GM19328 (cell line): ENCODE data around the gene LITAFD.

Experiments
- ATAC-seq: cut with Tn5 transposase; IDR thresholded peaks from one replicate; pipeline ENCODE4 v1.9.1; 2021; ENCODE audit warnings: mild to moderate bottlenecking, moderate library complexity; ENCODE audit not compliant: unreplicated experiment

LITAFD gene

DNA sequence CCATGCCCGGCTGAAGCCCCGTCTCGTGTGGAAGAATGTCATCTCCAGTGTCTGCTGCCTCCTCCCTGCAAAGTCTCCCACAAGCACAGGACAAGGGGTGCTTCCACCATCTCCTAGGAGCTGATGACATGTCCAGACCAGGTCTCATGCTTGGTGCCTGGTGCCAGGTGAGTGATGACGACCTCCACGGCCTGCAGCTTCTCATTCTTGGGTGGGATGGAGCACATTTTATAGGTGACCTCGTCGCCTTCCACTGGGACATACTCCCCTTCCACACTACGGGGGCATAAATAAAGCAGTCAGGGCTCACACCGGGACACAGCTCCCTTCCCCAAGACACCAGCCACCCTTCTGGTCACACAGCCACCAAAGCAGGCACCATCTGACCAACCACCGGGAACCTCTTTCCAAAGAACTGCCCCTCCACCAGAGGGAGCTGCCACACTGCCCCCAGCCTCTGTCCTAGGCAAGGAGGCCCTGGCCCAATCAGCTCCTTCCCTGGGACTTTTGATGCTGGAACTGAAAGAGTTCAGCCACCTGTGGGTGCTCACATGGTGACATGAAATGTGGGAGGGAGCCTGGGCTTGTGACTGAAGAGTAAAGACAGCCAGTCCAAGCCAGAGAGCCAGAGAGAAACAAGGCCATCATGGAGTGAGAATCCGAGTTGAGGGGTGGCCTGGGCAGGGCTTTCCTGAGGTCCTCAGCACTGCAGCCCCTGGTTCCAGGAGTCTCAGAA is 26.9 kb upstream of the LITAFD start:
- ATAC-seq: no peak

DNA sequence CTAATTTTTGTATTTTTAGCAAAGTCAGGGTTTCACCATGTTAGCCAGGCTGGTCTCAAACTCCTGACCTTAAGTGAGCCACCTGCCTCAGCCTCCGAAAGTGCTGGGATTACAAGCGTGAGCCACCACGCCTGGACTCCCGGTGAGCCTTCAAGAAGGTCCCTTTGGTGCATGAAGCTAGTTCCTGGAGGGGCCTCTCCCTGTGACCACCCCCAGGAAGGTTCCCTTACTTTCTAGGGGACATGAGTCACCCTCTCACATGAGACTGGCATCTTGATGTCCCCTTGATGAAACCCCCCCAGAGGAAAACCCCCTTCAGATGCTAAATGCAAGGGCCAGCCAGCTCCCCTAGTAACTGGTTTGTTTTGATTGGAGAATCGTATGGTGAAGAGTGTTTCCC is 26.2 kb upstream of the LITAFD start:
- ATAC-seq: no peak

DNA sequence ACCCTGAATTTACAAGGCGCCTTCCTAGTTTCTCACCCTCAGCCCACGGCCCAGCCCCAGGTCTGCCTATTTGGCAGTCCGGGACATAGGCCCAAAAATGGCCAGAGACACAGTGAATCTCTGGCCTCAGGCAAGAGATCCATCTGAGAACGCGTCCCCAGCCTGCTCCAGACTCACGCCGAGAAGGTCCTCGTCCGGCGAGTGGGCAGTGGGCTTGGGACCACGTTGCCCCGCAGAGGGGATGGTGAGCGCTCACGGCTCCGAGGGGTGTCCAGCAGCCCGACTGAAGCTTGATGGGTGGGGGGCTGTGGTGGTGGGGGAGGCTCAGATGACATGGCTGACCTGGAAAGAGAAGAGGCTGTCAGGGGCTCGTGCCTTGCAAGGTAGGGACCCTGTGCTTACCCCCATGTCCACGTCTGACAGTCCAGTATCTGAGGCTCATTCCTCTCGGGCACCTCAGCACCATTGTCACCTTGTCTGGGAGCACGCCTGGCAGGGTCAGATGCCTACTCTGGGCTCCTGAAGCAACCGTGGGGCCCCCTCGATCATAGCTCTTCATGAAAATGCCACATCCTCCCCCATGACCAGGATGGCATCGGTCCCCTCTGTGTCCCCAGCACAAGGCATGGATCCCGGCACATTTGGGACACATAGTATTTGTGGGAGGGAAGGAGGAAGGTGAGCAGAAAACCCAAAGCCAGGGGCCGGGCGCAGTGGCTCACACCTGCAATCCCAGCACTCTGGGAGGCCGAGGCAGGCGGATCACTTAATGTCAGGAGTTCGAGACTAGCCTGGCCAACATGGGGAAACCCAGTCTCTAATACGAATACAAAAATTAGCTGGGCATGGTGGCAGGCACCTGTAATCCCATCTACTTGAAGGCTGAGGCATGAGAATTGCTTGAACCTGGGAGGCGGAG is 22.9 kb upstream of the LITAFD start:
- no peak for ATAC-seq

DNA sequence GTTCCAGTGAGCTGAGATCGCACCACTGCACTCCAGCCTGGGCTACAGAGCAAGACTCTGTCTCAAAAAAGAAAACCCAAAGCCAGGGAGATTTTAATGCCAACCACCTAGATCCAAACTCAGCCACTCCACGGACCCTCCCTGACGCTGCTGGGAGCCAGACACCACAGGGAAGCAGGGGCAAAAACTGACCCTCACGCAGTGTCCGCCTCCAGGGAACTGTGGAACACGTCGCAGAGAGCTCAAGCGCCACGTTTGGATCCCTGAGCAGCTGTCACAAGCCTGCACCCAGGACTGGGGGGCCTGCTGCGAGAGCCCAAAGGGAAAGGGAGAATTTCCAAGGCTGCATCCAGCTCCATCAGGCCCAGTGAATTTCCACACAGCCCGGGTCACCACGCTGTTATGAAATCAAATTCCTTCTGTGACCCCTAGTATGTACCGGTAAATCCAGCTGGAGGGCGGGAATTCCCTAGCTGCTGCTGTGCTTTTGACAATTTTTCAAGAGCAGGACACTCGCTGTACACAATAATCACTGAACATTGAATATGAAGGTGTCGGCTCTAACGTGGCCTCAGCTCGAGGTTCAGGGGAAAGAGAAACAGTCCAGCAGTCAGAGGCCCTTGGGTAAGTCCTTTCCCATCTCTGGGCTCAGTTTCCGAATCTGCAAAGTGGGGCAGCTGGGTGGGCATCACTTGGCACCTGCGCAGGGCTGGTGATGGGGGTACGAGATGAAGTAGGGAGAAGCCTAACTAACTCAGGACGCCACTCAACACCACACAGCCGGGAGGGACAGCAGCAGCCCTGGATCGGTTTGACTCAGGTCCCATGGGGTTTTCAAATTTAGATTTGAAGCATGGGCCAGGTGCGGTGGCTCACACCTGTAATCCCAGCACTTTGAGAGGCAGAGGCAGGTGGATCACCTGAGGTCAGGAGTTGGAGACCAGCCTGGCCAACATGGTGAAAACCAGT is 22.0 kb upstream of the LITAFD start:
- ATAC-seq: no peak

DNA sequence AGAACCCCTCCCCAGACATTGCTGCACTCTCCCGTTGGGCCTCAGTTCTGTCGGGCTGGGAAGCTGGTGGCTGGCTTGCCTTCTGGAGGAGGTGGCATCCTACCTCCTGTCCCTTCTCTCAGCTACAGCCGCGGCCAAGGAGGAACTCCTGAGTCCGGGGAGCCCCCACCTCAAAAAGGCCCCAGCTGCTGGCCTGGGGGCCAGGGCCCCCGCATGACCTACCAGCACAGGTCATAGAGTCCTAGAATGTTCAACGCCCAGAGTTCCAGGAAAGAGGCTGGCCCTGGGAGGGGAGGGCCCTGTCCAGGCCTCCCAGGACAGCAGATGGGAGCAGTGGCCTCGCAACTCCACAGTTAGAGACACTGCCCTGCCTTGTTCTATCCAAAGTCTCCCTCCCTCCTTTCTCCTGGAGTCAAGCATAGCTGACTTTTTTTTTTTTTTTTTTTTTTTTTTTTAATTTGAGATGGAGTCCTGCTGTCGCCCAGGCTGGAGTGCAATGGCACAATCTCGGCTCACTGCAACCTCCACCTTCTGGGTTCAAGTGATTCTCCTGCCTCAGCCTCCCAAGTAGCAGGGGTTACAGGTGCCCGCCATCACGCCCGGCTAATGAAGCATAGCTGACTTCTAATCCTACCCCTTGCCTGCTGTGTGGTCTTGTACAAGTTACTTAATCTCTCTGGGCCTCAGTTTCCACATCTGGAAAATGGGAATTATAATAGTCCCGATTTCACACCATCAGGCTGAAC is 20.4 kb upstream of the LITAFD start:
- no peak for ATAC-seq

DNA sequence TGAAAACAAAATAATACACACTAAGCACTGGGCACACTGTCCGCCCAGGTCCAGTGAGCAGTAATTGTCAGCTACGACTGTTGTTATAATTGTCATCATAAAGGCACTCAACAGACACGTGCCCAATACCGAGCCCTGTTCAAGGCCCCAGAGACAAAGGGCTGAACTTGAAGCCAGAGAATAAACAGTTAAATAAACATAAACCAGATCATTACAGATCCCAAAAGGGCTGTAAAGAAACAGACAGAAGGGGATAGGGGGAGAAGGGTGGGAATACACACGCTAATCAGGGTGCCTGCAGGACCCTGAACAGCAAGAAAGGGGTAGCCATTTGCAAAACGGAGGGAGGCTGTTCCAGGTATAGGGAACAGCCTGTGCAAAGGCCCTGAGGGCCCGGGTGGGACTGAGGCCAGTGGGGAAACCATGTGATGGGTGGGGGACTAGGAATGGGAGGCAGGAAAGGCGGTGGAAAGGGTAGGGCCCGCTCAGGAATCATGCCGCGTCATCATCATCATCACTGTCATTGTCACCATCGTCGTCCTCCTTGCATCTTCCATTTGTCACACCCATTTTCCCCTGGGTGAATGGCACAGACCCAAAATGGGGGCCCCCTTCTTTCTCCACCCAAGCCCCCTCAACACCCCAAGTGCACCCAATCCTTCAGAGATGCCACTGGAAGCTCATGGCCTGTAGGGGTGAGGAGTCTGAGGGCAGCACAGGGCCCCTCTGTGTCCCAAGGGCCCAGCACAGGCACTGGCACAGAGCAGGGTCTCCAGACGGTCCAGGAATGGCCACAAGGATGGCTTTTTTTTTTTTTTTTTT is 19.6 kb upstream of the LITAFD start:
- ATAC-seq: no peak

- ATAC-seq: no peak
These were observed 18.3 kb upstream of the LITAFD start for GRCh38 chr16:8863594-8864424.

- ATAC-seq: no peak
These were observed 17.6 kb upstream of the LITAFD start for GRCh38 chr16:8864480-8865110.

- ATAC-seq: no peak
These were observed 16.8 kb upstream of the LITAFD start for GRCh38 chr16:8865145-8865882.

- ATAC-seq: no peak
These were observed 15.8 kb upstream of the LITAFD start for GRCh38 chr16:8866118-8866883.

DNA sequence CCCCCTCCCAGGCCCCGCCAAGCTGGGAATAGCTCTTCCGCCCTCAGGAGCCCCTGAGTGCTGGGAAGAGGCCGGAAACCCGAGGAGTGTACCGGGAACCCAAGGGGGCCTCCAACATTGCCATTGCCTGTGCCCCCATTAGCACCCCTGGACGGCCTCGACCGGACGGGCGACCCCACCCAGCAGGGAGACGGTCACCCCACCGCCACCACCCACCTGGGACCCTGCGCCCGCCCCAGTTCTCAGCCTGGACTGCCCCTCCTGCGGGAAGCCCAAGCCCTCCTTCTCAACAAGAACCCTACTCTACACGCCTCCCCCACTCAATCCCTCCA is 15.3 kb upstream of the LITAFD start:
- ATAC-seq: no peak

DNA sequence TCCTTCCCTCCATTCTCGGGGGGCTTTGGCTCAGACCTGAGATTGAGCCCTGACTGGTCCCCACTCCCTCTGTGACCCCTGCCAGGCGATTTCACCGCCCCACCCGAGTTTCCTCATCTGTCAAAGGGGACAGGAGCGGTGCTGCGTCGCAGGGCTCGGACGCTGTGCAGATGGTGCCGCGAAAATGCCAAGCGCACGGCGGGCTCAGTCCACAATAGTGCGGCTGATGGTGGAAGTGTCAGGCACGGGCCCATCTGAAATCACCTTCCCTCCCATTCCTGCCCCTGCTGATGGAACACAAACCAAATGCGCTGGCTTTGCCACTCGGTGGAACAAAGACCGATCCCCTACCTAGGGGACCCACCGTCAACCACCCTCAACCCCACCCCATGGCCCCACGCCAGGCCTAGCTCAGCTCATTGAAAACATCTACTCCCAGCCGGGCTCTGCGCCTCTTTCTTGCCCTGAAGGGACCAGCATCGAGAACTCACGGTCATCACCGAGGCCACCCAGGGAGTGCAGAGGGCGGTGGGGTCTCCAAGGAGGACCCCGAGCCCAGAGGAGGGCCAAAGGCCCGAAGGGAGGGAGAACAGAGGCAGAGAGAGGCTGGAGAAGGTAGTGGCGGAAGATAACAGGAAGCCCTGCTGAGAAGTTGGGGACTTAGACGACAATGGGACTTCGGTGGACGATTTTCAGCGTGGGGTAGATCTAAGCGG is 14.8 kb upstream of the LITAFD start:
- ATAC-seq: no peak

GRCh38 chr16:8867932-8868415 is 14.2 kb upstream of the LITAFD start:
- ATAC-seq: no peak

- peak; percentile 64 for ATAC-seq
These were observed 13.5 kb upstream of the LITAFD start, which contains the start of gene CARHSP1 for GRCh38 chr16:8868416-8869211. Gene CARHSP1, minus strand, starts transcription at chr16:8869006. Its CDS starts 9,678 bp downstream, at chr16:8859328.
